Mammary epithelial cell (primary cell): Measurements from ENCODE around the gene KRTAP10-5.

Experiments used
- CTCF ChIP-seq, 2 donors: IDR thresholded peaks in 1 of 2; conservative IDR thresholded peaks in 1 of 2; 2 replicates each; pipeline ENCODE4 v1.5.1; 2011 to 2012; ENCODE audit warnings: inconsistent platforms in 2 of 2, low read length in 2 of 2, mild to moderate bottlenecking in 2 of 2, control low read depth in 1 of 2, low read depth in 1 of 2; ENCODE audit not compliant: insufficient read depth in 1 of 2; ENCODE audit errors: extremely low read depth in 1 of 2
- EZH2 ChIP-seq: IDR thresholded peaks from 2 replicates; pipeline ENCODE4 v1.6.1; 2012; ENCODE audit warnings: low read length, inconsistent platforms, borderline replicate concordance

GRCh38 chr21:44619886-44620285 lies 39.5 kb upstream of the KRTAP10-5 start:
- TF ChIP-seq EZH2 (no peak), CTCF (conservative IDR thresholded peaks at IDR 0.05 in 1 of 2, IDR thresholded peaks at IDR 0.05 in 1 of 2; ENCODE audit: extremely low read depth in 1 of 2, insufficient read depth in 1 of 2, low read depth in 1 of 2, low read length in 2 of 2) (no peak)
